HepG2 (cell line): ENCODE measurements around the gene KIAA1549. TPM values are rescaled to one million over a fixed set of nuclear protein-coding genes. Genes with fewer than 3 reads are reported as not detected.

ENCODE experiments used
- ATAC-seq: fragments of 200-7000 bp; cut with Tn5 transposase; 3 replicates; pipeline ENCODE4 v1.9.1; 2020; ENCODE audit warnings: mild to moderate bottlenecking, moderate library complexity
- BruUV-seq: library from RNA; stranded (reverse); fragments of 400-500 nt; replicated peaks from 2 replicates; lab custom pipeline; 2021; lab: Mats Ljungman, UMichigan
- CTCF ChIA-PET: fragments of 300-600 bp; formaldehyde crosslinking; extraction: SDS; loops from one replicate; lab custom pipeline; 2021; ENCODE audit warnings: low total read pairs, inconsistent platforms, low intra/inter-chr PET ratio; lab: Yijun Ruan, JAX
- POLR2A ChIA-PET: fragments of 350-600 bp; sonication (Branson Sonifier 250); formaldehyde crosslinking; loops from one replicate; lab custom pipeline; 2020; ENCODE audit warnings: antibody characterized with exemption, inconsistent platforms; lab: Yijun Ruan, JAX
- DNase-seq: peaks from one replicate; pipeline ENCODE4 v3.0.0-alpha.2; 2015; ENCODE audit warnings: low spot score
- FAIRE-seq: peaks from 3 replicates; lab custom pipeline; 2011; peaks lifted over from hg19 to GRCh38; lab: Jason Lieb, UNC
- H2AFZ ChIP-seq: one replicate; pipeline ENCODE4 v1.6.1; 2011; ENCODE audit warnings: low read length, inconsistent platforms
- H3K27ac ChIP-seq: fragments of 300-600 bp; 3 replicates; pipeline ENCODE4 v1.8.0; 2011; ENCODE audit warnings: mixed run types, mild to moderate bottlenecking, mixed read lengths, low read length, inconsistent platforms; ENCODE audit not compliant: insufficient read depth; ENCODE audit errors: extremely low read length
- H3K27me3 ChIP-seq, 2 experiments: fragments of 200-600 bp in 1 of 2; 2 replicates in 1 of 2; 3 replicates in 1 of 2; pipeline versions ENCODE4 v1.6.0 to v1.8.0; 2011; ENCODE audit warnings: low read length in 2 of 2, mild to moderate bottlenecking in 2 of 2, moderate library complexity in 2 of 2, inconsistent platforms in 1 of 2; ENCODE audit not compliant: insufficient read depth in 2 of 2, control insufficient read depth in 1 of 2
- H3K36me3 ChIP-seq, 2 experiments: fragments of 200-600 bp in 1 of 2; replicated peaks in 1 of 2; 2 replicates in 1 of 2; 3 replicates in 1 of 2; pipeline versions ENCODE4 v1.5.1 to v1.8.0; 2011; ENCODE audit warnings: low read length in 2 of 2, inconsistent platforms in 1 of 2; ENCODE audit not compliant: insufficient read depth in 2 of 2, control insufficient read depth in 1 of 2
- H3K4me1 ChIP-seq: 2 replicates; pipeline ENCODE4 v1.5.1; 2012; ENCODE audit warnings: low read length, inconsistent platforms; ENCODE audit not compliant: insufficient read depth
- H3K4me2 ChIP-seq: 2 replicates; pipeline ENCODE4 v1.6.0; 2011; ENCODE audit warnings: low read depth, low read length, inconsistent platforms
- H3K4me3 ChIP-seq, 3 experiments: fragments of 200-600 bp in 1 of 3; sonication (generic), shearing (Covaris generic) in 1 of 3; replicated peaks in 1 of 3; 2 replicates each; pipeline ENCODE4 v1.5.1; 2011 to 2016; ENCODE audit warnings: low read length in 3 of 3, inconsistent platforms in 2 of 3, low read depth in 2 of 3, mild to moderate bottlenecking in 2 of 3, control low read depth in 1 of 3, mixed read lengths in 1 of 3; ENCODE audit not compliant: insufficient read depth in 1 of 3
- H3K79me2 ChIP-seq: one replicate; pipeline ENCODE4 v1.6.1; 2011; ENCODE audit warnings: low read length, inconsistent platforms; ENCODE audit not compliant: insufficient read depth
- H3K9ac ChIP-seq: 2 replicates; pipeline ENCODE4 v1.6.0; 2011; ENCODE audit warnings: mild to moderate bottlenecking, low read depth, low read length, inconsistent platforms; ENCODE audit not compliant: insufficient read depth
- H3K9me3 ChIP-seq: 2 replicates; pipeline ENCODE4 v1.5.1; 2012; ENCODE audit warnings: mild to moderate bottlenecking, low read length
- H4K20me1 ChIP-seq: 2 replicates; pipeline ENCODE4 v1.6.0; 2011; ENCODE audit warnings: inconsistent platforms, mild to moderate bottlenecking, low read length, moderate library complexity; ENCODE audit not compliant: insufficient read depth
- ERF ChIP-seq: IDR thresholded peaks from 2 replicates; pipeline ENCODE4 v1.6.1; 2018; ENCODE audit warnings: missing biosample characterization, missing genetic modification reagents
- SRSF1 ChIP-seq: fragments of 200-400 bp; formaldehyde crosslinking; optimal IDR thresholded peaks from 2 replicates; pipeline ENCODE3; 2017; ENCODE audit warnings: mild to moderate bottlenecking, low read depth, low read length, moderate library complexity
- STAG1 ChIP-seq: sonication (generic); formaldehyde crosslinking; IDR thresholded peaks from 2 replicates; pipeline ENCODE4 v1.4.0; 2020; ENCODE audit warnings: missing genetic modification reagents
- U2AF1 ChIP-seq: fragments of 200-400 bp; formaldehyde crosslinking; optimal IDR thresholded peaks from 2 replicates; pipeline ENCODE3; 2017; ENCODE audit warnings: mild to moderate bottlenecking, low read depth, low read length
- ZNF329 ChIP-seq: sonication (generic); formaldehyde crosslinking; IDR thresholded peaks from 2 replicates; pipeline ENCODE4 v1.9.0; 2021; ENCODE audit warnings: low read depth, mild to moderate bottlenecking, missing genetic modification reagents
- ZNF644 ChIP-seq: IDR thresholded peaks from 2 replicates; pipeline ENCODE4 v1.6.1; 2016; ENCODE audit warnings: low read depth
- WGBS: methylation state at CpG from one replicate; pipeline ENCODE4 v1.1.6; 2017; ENCODE audit warnings: low lambda C conversion rate; 5-methylcytosine and 5-hydroxymethylcytosine counted together
- in situ Hi-C: cut with HindIII; loops from 2 replicates; pipeline ENCODE4 v1.10.0; 2017; ENCODE audit warnings: low pct_unique_long_range_greater_than_20kb; ENCODE audit not compliant: extremely low pct_ligation_motif_present
- intact Hi-C: fragments of 100-400 bp; cut with micrococcal nuclease; formaldehyde crosslinking; loops from one replicate; pipeline ENCODE4 v1.10.0; 2022; ENCODE audit not compliant: unreplicated experiment
- polyA plus RNA-seq, 8 experiments: library from polyadenylated mRNA; depleted of rRNA in 3 of 8; stranded (reverse) in 7 of 8; unstranded in 1 of 8; fragments of >200 nt; fragmentation: Illumina TruSeq in 4 of 8; extraction: Trizol in 4 of 8; gene quantifications; 2 replicates each; pipeline versions ENCODE4 v1.2.1 to v1.2.3, GENCODE V29; 2011 to 2016; ENCODE audit warnings: low read depth in 4 of 8, missing spikeins in 1 of 8, mixed read lengths in 1 of 8; ENCODE audit not compliant: insufficient read depth in 1 of 8
- total RNA-seq, 5 experiments: library from RNA; depleted of rRNA; stranded (reverse); fragments of >200 nt; fragmentation: Illumina TruSeq; extraction: Trizol; gene quantifications; 2 replicates each; pipeline ENCODE4 v1.2.3, GENCODE V29; 2016; ENCODE audit warnings: low read depth in 1 of 5
- TF ChIP-seq, protein P1 (sequence below): sonication (generic); formaldehyde crosslinking; IDR thresholded peaks from 2 replicates; pipeline ENCODE4 v1.5.0; 2020; ENCODE audit warnings: missing genetic modification reagents
- TF ChIP-seq, protein P2 (sequence below), 2 experiments: fragments of 450-650 bp in 1 of 2; sonication (generic) in 1 of 2; formaldehyde crosslinking; IDR thresholded peaks; 2 replicates each; pipeline versions ENCODE4 v1.5.0 to v1.8.0; 2020 to 2022; ENCODE audit warnings: mild to moderate bottlenecking in 1 of 2, missing genetic modification reagents in 1 of 2
- TF ChIP-seq, protein P3 (sequence below): sonication (generic); formaldehyde crosslinking; IDR thresholded peaks from 2 replicates; pipeline ENCODE4 v1.5.1; 2020; ENCODE audit warnings: missing genetic modification reagents, mild to moderate bottlenecking, borderline replicate concordance
- TF ChIP-seq, protein P4 (sequence below): sonication (generic); formaldehyde crosslinking; IDR thresholded peaks from 2 replicates; pipeline ENCODE4 v1.4.0; 2020; ENCODE audit warnings: low read depth, mild to moderate bottlenecking, missing genetic modification reagents
- TF ChIP-seq, protein P5 (sequence below): sonication (generic); formaldehyde crosslinking; IDR thresholded peaks from 2 replicates; pipeline ENCODE4 v1.9.0; 2021; ENCODE audit warnings: missing genetic modification reagents, mild to moderate bottlenecking, borderline replicate concordance

KIAA1549 gene
- total and polyA plus RNA-seq, 2 of the 13 experiments (the other 11 are each of a cell fraction or from before 2014, with no cell fraction given): 1.1 to 1.8 TPM

DNA sequence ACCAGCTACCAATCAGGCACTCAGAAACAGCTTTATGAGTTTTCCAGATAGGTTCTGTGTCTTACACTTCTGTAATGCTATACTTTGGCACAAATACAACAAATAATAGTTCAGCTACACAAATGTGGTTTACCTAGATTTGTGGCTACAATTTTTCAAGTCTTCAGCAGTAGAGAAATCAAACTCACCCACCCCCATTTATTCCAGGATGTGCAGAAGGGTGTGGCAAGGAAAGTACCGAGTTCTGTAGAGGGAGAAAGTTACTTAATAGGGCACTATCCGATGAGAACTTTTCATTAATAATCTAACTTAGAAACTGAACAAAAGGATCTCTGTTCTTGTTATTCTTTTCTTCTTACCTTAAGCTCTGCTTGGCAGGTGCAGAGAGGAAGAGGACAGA is 152.9 kb downstream of the KIAA1549 start:
- in situ Hi-C loops (no loop called here), intact Hi-C loops (no loop called here)
- no peak overlapping the region for H3K9ac ChIP-seq
- H2AFZ ChIP-seq: no peak overlapping the region
- no peak overlapping the region for H3K27ac ChIP-seq
- H3K27me3 ChIP-seq: no peaks in the 10 kb centered on the region
- H3K36me3 ChIP-seq: no peaks in the 10 kb centered on the region
- FAIRE-seq: no peak
- ATAC-seq: no peak
- no peak for DNase-seq
- H3K4me2 ChIP-seq: no peak overlapping the region
- ChIA-PET CTCF (no interaction called here), POLR2A (no interaction called here)
- H4K20me1 ChIP-seq: no peaks in the 10 kb centered on the region
- no peaks in the 10 kb centered on the region for H3K79me2 ChIP-seq
- H3K4me1 ChIP-seq: 0 out of 2 replicates have a peak, but pooled peaks cover 21% of the 10 kb centered on the region
- BruUV-seq: no TSS peak
- 50% methylated on average over 2 of the region's 2 CpGs for WGBS
- no peak overlapping the region for H3K4me3 ChIP-seq
- no peaks in the 10 kb centered on the region for H3K9me3 ChIP-seq
- no peak for TF ChIP-seq U2AF1
- TF ChIP-seq, all 625 proteins: peak for 0

DNA sequence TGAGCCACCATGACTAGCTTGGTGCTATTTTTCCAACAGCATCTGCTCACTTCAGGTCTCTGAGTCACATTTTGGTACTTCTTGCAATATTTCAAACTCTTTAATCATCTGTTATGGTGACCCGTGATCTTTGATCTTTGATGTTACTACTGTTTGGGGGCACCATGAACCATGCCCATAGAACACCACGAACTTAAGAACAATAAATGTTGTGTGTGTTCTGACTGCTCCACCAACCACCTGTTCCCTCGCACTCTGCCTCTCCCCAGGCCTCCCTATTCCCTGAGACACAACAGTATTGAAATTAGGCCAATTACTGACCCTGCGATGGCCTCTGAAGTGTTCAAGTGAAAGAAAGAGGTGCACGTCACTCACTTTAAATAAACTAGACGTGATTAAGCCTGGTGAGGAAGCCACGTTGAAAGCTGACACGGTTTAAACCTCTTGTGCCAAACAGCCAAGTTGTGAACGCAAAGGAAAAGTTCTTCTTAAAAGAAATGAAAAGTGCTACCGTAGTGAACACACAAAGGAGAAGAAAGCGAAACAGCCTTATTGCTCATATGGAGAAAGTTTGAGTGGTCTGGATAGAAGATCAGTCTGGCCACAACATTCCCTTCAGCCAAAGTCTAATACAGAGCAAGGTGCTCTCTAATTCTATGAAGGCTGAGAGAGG is 156.0 kb downstream of the KIAA1549 start:
- H3K4me2 ChIP-seq: no peak overlapping the region
- POLR2A ChIA-PET: no interaction called here
- peaks cover 33% of the 10 kb centered on the region for H3K4me1 ChIP-seq
- intact Hi-C loops (no loop called here), in situ Hi-C loops (no loop called here)
- no TSS peak for BruUV-seq
- no peak overlapping the region for H3K4me3 ChIP-seq
- ATAC-seq: no peak
- H3K27ac ChIP-seq: no peak overlapping the region
- CTCF ChIA-PET: no interaction called here
- FAIRE-seq: no peak
- no peaks in the 10 kb centered on the region for H3K9me3 ChIP-seq
- H3K9ac ChIP-seq: no peak overlapping the region
- no peaks in the 10 kb centered on the region for H3K27me3 ChIP-seq
- no peaks in the 10 kb centered on the region for H4K20me1 ChIP-seq
- H3K79me2 ChIP-seq: no peaks in the 10 kb centered on the region
- WGBS: 59% methylated on average over 11 of the region's 11 CpGs
- DNase-seq: no peak
- no peaks in the 10 kb centered on the region for H3K36me3 ChIP-seq
- no peak overlapping the region for H2AFZ ChIP-seq
- no peak for TF ChIP-seq ERF (CRISPR knock-in tag)
- TF ChIP-seq STAG1: no peak
- TF ChIP-seq, protein P1, sequence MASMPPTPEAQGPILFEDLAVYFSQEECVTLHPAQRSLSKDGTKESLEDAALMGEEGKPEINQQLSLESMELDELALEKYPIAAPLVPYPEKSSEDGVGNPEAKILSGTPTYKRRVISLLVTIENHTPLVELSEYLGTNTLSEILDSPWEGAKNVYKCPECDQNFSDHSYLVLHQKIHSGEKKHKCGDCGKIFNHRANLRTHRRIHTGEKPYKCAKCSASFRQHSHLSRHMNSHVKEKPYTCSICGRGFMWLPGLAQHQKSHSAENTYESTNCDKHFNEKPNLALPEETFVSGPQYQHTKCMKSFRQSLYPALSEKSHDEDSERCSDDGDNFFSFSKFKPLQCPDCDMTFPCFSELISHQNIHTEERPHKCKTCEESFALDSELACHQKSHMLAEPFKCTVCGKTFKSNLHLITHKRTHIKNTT (CRISPR knock-in tag): no peak
- TF ChIP-seq, protein P2, sequence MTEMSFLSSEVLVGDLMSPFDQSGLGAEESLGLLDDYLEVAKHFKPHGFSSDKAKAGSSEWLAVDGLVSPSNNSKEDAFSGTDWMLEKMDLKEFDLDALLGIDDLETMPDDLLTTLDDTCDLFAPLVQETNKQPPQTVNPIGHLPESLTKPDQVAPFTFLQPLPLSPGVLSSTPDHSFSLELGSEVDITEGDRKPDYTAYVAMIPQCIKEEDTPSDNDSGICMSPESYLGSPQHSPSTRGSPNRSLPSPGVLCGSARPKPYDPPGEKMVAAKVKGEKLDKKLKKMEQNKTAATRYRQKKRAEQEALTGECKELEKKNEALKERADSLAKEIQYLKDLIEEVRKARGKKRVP (CRISPR knock-in tag; IDR thresholded peaks at IDR 0.05): no peak
- TF ChIP-seq, protein P3, sequence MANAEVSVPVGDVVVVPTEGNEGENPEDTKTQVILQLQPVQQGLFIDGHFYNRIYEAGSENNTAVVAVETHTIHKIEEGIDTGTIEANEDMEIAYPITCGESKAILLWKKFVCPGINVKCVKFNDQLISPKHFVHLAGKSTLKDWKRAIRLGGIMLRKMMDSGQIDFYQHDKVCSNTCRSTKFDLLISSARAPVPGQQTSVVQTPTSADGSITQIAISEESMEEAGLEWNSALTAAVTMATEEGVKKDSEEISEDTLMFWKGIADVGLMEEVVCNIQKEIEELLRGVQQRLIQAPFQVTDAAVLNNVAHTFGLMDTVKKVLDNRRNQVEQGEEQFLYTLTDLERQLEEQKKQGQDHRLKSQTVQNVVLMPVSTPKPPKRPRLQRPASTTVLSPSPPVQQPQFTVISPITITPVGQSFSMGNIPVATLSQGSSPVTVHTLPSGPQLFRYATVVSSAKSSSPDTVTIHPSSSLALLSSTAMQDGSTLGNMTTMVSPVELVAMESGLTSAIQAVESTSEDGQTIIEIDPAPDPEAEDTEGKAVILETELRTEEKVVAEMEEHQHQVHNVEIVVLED: no peak
- no peak for TF ChIP-seq ZNF644 (CRISPR knock-in tag)
- no peak for TF ChIP-seq ZNF329 (CRISPR knock-in tag)
- TF ChIP-seq, protein P4, sequence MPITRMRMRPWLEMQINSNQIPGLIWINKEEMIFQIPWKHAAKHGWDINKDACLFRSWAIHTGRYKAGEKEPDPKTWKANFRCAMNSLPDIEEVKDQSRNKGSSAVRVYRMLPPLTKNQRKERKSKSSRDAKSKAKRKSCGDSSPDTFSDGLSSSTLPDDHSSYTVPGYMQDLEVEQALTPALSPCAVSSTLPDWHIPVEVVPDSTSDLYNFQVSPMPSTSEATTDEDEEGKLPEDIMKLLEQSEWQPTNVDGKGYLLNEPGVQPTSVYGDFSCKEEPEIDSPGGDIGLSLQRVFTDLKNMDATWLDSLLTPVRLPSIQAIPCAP (CRISPR knock-in tag): no peak
- TF ChIP-seq, protein P5, sequence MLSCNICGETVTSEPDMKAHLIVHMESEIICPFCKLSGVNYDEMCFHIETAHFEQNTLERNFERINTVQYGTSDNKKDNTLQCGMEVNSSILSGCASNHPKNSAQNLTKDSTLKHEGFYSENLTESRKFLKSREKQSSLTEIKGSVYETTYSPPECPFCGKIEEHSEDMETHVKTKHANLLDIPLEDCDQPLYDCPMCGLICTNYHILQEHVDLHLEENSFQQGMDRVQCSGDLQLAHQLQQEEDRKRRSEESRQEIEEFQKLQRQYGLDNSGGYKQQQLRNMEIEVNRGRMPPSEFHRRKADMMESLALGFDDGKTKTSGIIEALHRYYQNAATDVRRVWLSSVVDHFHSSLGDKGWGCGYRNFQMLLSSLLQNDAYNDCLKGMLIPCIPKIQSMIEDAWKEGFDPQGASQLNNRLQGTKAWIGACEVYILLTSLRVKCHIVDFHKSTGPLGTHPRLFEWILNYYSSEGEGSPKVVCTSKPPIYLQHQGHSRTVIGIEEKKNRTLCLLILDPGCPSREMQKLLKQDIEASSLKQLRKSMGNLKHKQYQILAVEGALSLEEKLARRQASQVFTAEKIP (CRISPR knock-in tag): no peak
- no peak for TF ChIP-seq SRSF1
